HepG2 (cell line): Measurements from ENCODE around the gene MSRB3. TPM values are rescaled to one million over a fixed set of nuclear protein-coding genes. Genes with fewer than 3 reads are reported as not detected.
A peak's percentile ranks its signal among the peaks of the same experiment; 100 is the strongest.

Experiments used
- ATAC-seq: fragments of 200-7000 bp; cut with Tn5 transposase; 3 replicates; pipeline ENCODE4 v1.9.1; 2020; ENCODE audit warnings: mild to moderate bottlenecking, moderate library complexity
- BruUV-seq: library from RNA; stranded (reverse); fragments of 400-500 nt; replicated peaks from 2 replicates; lab custom pipeline; 2021; lab: Mats Ljungman, UMichigan
- CTCF ChIA-PET: fragments of 300-600 bp; formaldehyde crosslinking; extraction: SDS; loops from one replicate; lab custom pipeline; 2021; ENCODE audit warnings: low total read pairs, inconsistent platforms, low intra/inter-chr PET ratio; lab: Yijun Ruan, JAX
- POLR2A ChIA-PET: fragments of 350-600 bp; sonication (Branson Sonifier 250); formaldehyde crosslinking; loops from one replicate; lab custom pipeline; 2020; ENCODE audit warnings: antibody characterized with exemption, inconsistent platforms; lab: Yijun Ruan, JAX
- DNase-seq: peaks from one replicate; pipeline ENCODE4 v3.0.0-alpha.2; 2015; ENCODE audit warnings: low spot score
- FAIRE-seq: peaks from 3 replicates; lab custom pipeline; 2011; peaks lifted over from hg19 to GRCh38; lab: Jason Lieb, UNC
- H2AFZ ChIP-seq: one replicate; pipeline ENCODE4 v1.6.1; 2011; ENCODE audit warnings: low read length, inconsistent platforms
- H3K27ac ChIP-seq: fragments of 300-600 bp; 3 replicates; pipeline ENCODE4 v1.8.0; 2011; ENCODE audit warnings: mixed run types, mild to moderate bottlenecking, mixed read lengths, low read length, inconsistent platforms; ENCODE audit not compliant: insufficient read depth; ENCODE audit errors: extremely low read length
- H3K27me3 ChIP-seq, 2 experiments: fragments of 200-600 bp in 1 of 2; 2 replicates in 1 of 2; 3 replicates in 1 of 2; pipeline versions ENCODE4 v1.6.0 to v1.8.0; 2011; ENCODE audit warnings: low read length in 2 of 2, mild to moderate bottlenecking in 2 of 2, moderate library complexity in 2 of 2, inconsistent platforms in 1 of 2; ENCODE audit not compliant: insufficient read depth in 2 of 2, control insufficient read depth in 1 of 2
- H3K36me3 ChIP-seq, 2 experiments: fragments of 200-600 bp in 1 of 2; replicated peaks in 1 of 2; 2 replicates in 1 of 2; 3 replicates in 1 of 2; pipeline versions ENCODE4 v1.5.1 to v1.8.0; 2011; ENCODE audit warnings: low read length in 2 of 2, inconsistent platforms in 1 of 2; ENCODE audit not compliant: insufficient read depth in 2 of 2, control insufficient read depth in 1 of 2
- H3K4me1 ChIP-seq: 2 replicates; pipeline ENCODE4 v1.5.1; 2012; ENCODE audit warnings: low read length, inconsistent platforms; ENCODE audit not compliant: insufficient read depth
- H3K4me2 ChIP-seq: 2 replicates; pipeline ENCODE4 v1.6.0; 2011; ENCODE audit warnings: low read depth, low read length, inconsistent platforms
- H3K4me3 ChIP-seq, 3 experiments: fragments of 200-600 bp in 1 of 3; sonication (generic), shearing (Covaris generic) in 1 of 3; replicated peaks in 1 of 3; 2 replicates each; pipeline ENCODE4 v1.5.1; 2011 to 2016; ENCODE audit warnings: low read length in 3 of 3, inconsistent platforms in 2 of 3, low read depth in 2 of 3, mild to moderate bottlenecking in 2 of 3, control low read depth in 1 of 3, mixed read lengths in 1 of 3; ENCODE audit not compliant: insufficient read depth in 1 of 3
- H3K79me2 ChIP-seq: one replicate; pipeline ENCODE4 v1.6.1; 2011; ENCODE audit warnings: low read length, inconsistent platforms; ENCODE audit not compliant: insufficient read depth
- H3K9ac ChIP-seq: 2 replicates; pipeline ENCODE4 v1.6.0; 2011; ENCODE audit warnings: mild to moderate bottlenecking, low read depth, low read length, inconsistent platforms; ENCODE audit not compliant: insufficient read depth
- H3K9me3 ChIP-seq: 2 replicates; pipeline ENCODE4 v1.5.1; 2012; ENCODE audit warnings: mild to moderate bottlenecking, low read length
- H4K20me1 ChIP-seq: 2 replicates; pipeline ENCODE4 v1.6.0; 2011; ENCODE audit warnings: inconsistent platforms, mild to moderate bottlenecking, low read length, moderate library complexity; ENCODE audit not compliant: insufficient read depth
- ELF1 ChIP-seq: sonication (generic); formaldehyde crosslinking; IDR thresholded peaks from 2 replicates; pipeline ENCODE4 v1.4.0; 2020; ENCODE audit warnings: missing genetic modification reagents
- ERF ChIP-seq: IDR thresholded peaks from 2 replicates; pipeline ENCODE4 v1.6.1; 2018; ENCODE audit warnings: missing biosample characterization, missing genetic modification reagents
- FOXK1 ChIP-seq: sonication (generic); formaldehyde crosslinking; IDR thresholded peaks from 2 replicates; pipeline ENCODE4 v1.4.0; 2020; ENCODE audit warnings: low read depth, missing genetic modification reagents, borderline replicate concordance
- KLF11 ChIP-seq: IDR thresholded peaks from 2 replicates; pipeline ENCODE4 v1.6.1; 2016; ENCODE audit warnings: missing compliant biosample characterization
- STAG1 ChIP-seq: sonication (generic); formaldehyde crosslinking; IDR thresholded peaks from 2 replicates; pipeline ENCODE4 v1.4.0; 2020; ENCODE audit warnings: missing genetic modification reagents
- TOPORS ChIP-seq: sonication (generic); formaldehyde crosslinking; IDR thresholded peaks from 2 replicates; pipeline ENCODE4 v1.8.0; 2023; ENCODE audit warnings: mild to moderate bottlenecking, missing genetic modification reagents
- ZBTB20 ChIP-seq: sonication (generic); formaldehyde crosslinking; IDR thresholded peaks from 2 replicates; pipeline ENCODE4 v1.8.1; 2023; ENCODE audit warnings: missing genetic modification reagents, low read depth, mild to moderate bottlenecking, borderline replicate concordance
- ZNF101 ChIP-seq: sonication (generic); formaldehyde crosslinking; IDR thresholded peaks from 2 replicates; pipeline ENCODE4 v1.4.0; 2020; ENCODE audit warnings: mild to moderate bottlenecking, low read depth, missing genetic modification reagents, borderline replicate concordance
- ZNF3 ChIP-seq: IDR thresholded peaks from 2 replicates; pipeline ENCODE4 v1.7.0; 2017; ENCODE audit warnings: inconsistent platforms
- ZNF432 ChIP-seq: sonication (generic); formaldehyde crosslinking; IDR thresholded peaks from 2 replicates; pipeline ENCODE4 v1.5.0; 2020; ENCODE audit warnings: missing genetic modification reagents, mild to moderate bottlenecking, borderline replicate concordance
- ZNF550 ChIP-seq: sonication (generic); formaldehyde crosslinking; IDR thresholded peaks from 2 replicates; pipeline ENCODE4 v1.4.0; 2020; ENCODE audit warnings: mild to moderate bottlenecking, missing genetic modification reagents, borderline replicate concordance
- ZNF652 ChIP-seq: IDR thresholded peaks from 2 replicates; pipeline ENCODE4 v1.6.1; 2016; ENCODE audit warnings: low read depth, borderline replicate concordance
- WGBS: methylation state at CpG from one replicate; pipeline ENCODE4 v1.1.6; 2017; ENCODE audit warnings: low lambda C conversion rate; 5-methylcytosine and 5-hydroxymethylcytosine counted together
- in situ Hi-C: cut with HindIII; loops from 2 replicates; pipeline ENCODE4 v1.10.0; 2017; ENCODE audit warnings: low pct_unique_long_range_greater_than_20kb; ENCODE audit not compliant: extremely low pct_ligation_motif_present
- intact Hi-C: fragments of 100-400 bp; cut with micrococcal nuclease; formaldehyde crosslinking; loops from one replicate; pipeline ENCODE4 v1.10.0; 2022; ENCODE audit not compliant: unreplicated experiment
- polyA plus RNA-seq, 8 experiments: library from polyadenylated mRNA; depleted of rRNA in 3 of 8; stranded (reverse) in 7 of 8; unstranded in 1 of 8; fragments of >200 nt; fragmentation: Illumina TruSeq in 4 of 8; extraction: Trizol in 4 of 8; gene quantifications; 2 replicates each; pipeline versions ENCODE4 v1.2.1 to v1.2.3, GENCODE V29; 2011 to 2016; ENCODE audit warnings: low read depth in 4 of 8, missing spikeins in 1 of 8, mixed read lengths in 1 of 8; ENCODE audit not compliant: insufficient read depth in 1 of 8
- total RNA-seq, 5 experiments: library from RNA; depleted of rRNA; stranded (reverse); fragments of >200 nt; fragmentation: Illumina TruSeq; extraction: Trizol; gene quantifications; 2 replicates each; pipeline ENCODE4 v1.2.3, GENCODE V29; 2016; ENCODE audit warnings: low read depth in 1 of 5
- TF ChIP-seq, protein P1 (sequence below): sonication (generic); formaldehyde crosslinking; IDR thresholded peaks from 2 replicates; pipeline ENCODE4 v1.4.0; 2020; ENCODE audit warnings: mild to moderate bottlenecking, missing genetic modification reagents
- TF ChIP-seq, protein P2 (sequence below): sonication (generic); formaldehyde crosslinking; IDR thresholded peaks from 2 replicates; pipeline ENCODE4 v1.8.1; 2023; ENCODE audit warnings: mild to moderate bottlenecking, moderate library complexity, missing genetic modification reagents
- TF ChIP-seq, protein P3 (sequence below): IDR thresholded peaks from 2 replicates; pipeline ENCODE4 v1.6.1; 2012; ENCODE audit warnings: low read length, improper control_type of control experiment
- TF ChIP-seq, protein P4 (sequence below): sonication (generic); formaldehyde crosslinking; conservative IDR thresholded peaks from 2 replicates; pipeline ENCODE4 v1.4.0; 2020; ENCODE audit warnings: mild to moderate bottlenecking, missing genetic modification reagents, moderate library complexity

MSRB3 gene
- total and polyA plus RNA-seq, 2 of the 13 experiments (the other 11 are each of a cell fraction or from before 2014, with no cell fraction given) = 1.5 to 1.9 TPM

DNA sequence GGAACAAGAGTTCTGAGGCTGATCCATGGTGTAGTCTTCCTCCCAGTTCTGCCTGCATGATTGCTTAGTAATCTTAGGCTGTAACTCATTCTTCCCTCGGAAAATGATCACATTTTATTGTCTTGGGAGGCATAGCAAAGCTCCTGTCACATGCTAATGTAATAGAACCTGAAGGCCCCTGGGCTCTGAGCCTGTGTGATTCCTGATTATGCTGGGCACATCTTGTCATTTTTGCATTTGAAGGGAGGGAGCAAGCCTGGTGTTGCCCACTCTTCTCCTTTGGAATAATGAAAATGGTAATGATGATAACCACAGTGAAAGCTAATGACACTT is 215.4 kb downstream of the MSRB3 start (continued):
- TF ChIP-seq ZNF101 (CRISPR knock-in tag) (no peak), ERF (CRISPR knock-in tag) (no peak), ZNF3 (CRISPR knock-in tag) (no peak), KLF11 (CRISPR knock-in tag) (no peak), ZNF432 (CRISPR knock-in tag) (no peak)

DNA sequence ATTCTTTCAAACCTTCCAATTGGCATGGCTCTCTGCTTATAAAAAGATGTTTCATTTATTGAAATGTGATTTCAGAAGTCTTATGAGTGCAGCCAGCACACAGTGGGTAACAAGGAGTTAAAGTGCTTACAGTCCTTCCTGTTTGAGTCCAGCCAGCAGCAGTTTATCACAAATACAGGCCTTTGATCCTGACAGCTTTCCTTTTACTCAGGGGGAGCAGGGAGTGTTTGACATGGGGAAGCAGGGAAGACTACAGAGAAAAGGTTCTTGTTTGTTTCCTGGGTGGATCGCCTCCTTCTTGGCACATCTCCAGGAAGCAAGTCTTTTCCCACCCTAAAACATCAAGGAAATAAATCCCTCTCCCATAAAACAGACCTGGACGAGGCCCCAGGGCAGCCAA is 216.1 kb downstream of the MSRB3 start:
- no peak overlapping the region for H3K27ac ChIP-seq
- FAIRE-seq (no peak), DNase-seq (peak; percentile 22), ATAC-seq (peak; percentile 59; the same call in 2 of the 3 replicates)
- in situ Hi-C loops (no loop called here), intact Hi-C loops (no loop called here)
- no peak overlapping the region for H3K9ac ChIP-seq
- H3K4me1 ChIP-seq = peaks cover 31% of the 10 kb centered on the region
- H2AFZ ChIP-seq = no peak overlapping the region
- H3K27me3 ChIP-seq = no peaks in the 10 kb centered on the region
- no peaks in the 10 kb centered on the region for H3K36me3 ChIP-seq
- ChIA-PET POLR2A (no interaction called here), CTCF (no interaction called here)
- H3K4me2 ChIP-seq = peak overlapping the region; percentile 46
- H3K4me3 ChIP-seq = no peak overlapping the region
- BruUV-seq = no TSS peak
- H4K20me1 ChIP-seq = no peaks in the 10 kb centered on the region
- 5% methylated on average over 2 of the region's 2 CpGs for WGBS
- H3K9me3 ChIP-seq = no peaks in the 10 kb centered on the region
- H3K79me2 ChIP-seq = no peaks in the 10 kb centered on the region
- TF ChIP-seq, protein P1, sequence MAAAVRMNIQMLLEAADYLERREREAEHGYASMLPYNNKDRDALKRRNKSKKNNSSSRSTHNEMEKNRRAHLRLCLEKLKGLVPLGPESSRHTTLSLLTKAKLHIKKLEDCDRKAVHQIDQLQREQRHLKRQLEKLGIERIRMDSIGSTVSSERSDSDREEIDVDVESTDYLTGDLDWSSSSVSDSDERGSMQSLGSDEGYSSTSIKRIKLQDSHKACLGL (CRISPR knock-in tag) = no peak
- TF ChIP-seq ZBTB20 (CRISPR knock-in tag) (no peak), ZNF550 (CRISPR knock-in tag) (no peak), TOPORS (no peak), ZNF652 (CRISPR knock-in tag) (peak; percentile 94), ELF1 (no peak), FOXK1 (no peak), STAG1 (no peak)
- TF ChIP-seq, protein P2, sequence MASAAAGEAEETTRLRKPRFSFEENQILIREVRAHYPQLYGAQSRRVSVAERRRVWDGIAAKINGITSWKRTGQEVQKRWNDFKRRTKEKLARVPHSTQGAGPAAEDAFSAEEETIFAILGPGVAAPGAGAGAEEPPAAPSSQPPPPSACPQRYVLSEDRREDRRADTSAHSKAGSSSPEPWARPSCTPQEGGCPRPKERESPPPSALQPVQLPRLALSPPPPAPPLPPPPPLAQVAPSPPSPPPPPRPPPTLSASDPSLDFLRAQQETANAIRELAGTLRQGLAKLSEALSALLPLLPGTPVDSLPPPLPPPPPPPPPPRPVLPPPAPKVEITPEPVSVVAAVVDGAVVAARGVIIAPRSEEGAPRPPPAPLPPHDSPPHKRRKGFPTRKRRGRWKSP = no peak
- TF ChIP-seq, protein P3, sequence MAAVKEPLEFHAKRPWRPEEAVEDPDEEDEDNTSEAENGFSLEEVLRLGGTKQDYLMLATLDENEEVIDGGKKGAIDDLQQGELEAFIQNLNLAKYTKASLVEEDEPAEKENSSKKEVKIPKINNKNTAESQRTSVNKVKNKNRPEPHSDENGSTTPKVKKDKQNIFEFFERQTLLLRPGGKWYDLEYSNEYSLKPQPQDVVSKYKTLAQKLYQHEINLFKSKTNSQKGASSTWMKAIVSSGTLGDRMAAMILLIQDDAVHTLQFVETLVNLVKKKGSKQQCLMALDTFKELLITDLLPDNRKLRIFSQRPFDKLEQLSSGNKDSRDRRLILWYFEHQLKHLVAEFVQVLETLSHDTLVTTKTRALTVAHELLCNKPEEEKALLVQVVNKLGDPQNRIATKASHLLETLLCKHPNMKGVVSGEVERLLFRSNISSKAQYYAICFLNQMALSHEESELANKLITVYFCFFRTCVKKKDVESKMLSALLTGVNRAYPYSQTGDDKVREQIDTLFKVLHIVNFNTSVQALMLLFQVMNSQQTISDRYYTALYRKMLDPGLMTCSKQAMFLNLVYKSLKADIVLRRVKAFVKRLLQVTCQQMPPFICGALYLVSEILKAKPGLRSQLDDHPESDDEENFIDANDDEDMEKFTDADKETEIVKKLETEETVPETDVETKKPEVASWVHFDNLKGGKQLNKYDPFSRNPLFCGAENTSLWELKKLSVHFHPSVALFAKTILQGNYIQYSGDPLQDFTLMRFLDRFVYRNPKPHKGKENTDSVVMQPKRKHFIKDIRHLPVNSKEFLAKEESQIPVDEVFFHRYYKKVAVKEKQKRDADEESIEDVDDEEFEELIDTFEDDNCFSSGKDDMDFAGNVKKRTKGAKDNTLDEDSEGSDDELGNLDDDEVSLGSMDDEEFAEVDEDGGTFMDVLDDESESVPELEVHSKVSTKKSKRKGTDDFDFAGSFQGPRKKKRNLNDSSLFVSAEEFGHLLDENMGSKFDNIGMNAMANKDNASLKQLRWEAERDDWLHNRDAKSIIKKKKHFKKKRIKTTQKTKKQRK = no peak
- TF ChIP-seq, protein P4, sequence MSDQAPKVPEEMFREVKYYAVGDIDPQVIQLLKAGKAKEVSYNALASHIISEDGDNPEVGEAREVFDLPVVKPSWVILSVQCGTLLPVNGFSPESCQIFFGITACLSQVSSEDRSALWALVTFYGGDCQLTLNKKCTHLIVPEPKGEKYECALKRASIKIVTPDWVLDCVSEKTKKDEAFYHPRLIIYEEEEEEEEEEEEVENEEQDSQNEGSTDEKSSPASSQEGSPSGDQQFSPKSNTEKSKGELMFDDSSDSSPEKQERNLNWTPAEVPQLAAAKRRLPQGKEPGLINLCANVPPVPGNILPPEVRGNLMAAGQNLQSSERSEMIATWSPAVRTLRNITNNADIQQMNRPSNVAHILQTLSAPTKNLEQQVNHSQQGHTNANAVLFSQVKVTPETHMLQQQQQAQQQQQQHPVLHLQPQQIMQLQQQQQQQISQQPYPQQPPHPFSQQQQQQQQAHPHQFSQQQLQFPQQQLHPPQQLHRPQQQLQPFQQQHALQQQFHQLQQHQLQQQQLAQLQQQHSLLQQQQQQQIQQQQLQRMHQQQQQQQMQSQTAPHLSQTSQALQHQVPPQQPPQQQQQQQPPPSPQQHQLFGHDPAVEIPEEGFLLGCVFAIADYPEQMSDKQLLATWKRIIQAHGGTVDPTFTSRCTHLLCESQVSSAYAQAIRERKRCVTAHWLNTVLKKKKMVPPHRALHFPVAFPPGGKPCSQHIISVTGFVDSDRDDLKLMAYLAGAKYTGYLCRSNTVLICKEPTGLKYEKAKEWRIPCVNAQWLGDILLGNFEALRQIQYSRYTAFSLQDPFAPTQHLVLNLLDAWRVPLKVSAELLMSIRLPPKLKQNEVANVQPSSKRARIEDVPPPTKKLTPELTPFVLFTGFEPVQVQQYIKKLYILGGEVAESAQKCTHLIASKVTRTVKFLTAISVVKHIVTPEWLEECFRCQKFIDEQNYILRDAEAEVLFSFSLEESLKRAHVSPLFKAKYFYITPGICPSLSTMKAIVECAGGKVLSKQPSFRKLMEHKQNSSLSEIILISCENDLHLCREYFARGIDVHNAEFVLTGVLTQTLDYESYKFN (CRISPR knock-in tag) = 0 out of 2 replicates have a peak, but pooled peaks have one; percentile 26
